Mucosa of descending colon (tissue), 3 donors: ENCODE data around the gene TNC. TPM values are rescaled to one million over a fixed set of nuclear protein-coding genes. Genes with fewer than 3 reads are reported as not detected.

ENCODE experiments used
- ATAC-seq: fragments of 200-7000 bp; cut with Tn5 transposase; one replicate; pipeline ENCODE4 v1.9.1; 2020; ENCODE audit warnings: mild to moderate bottlenecking, moderate library complexity
- DNase-seq, 3 donors: peaks; one replicate each; pipeline ENCODE4 v3.0.0-alpha.2; 2020
- H3K36me3 ChIP-seq: fragments of 200-600 bp; one replicate; pipeline ENCODE4 v1.8.0; 2021; ENCODE audit warnings: low read depth, mild to moderate bottlenecking
- H3K4me1 ChIP-seq: fragments of 200-600 bp; one replicate; pipeline ENCODE4 v1.8.0; 2021; ENCODE audit warnings: low read depth, mild to moderate bottlenecking
- H3K4me3 ChIP-seq: fragments of 200-600 bp; one replicate; pipeline ENCODE4 v1.8.0; 2021; ENCODE audit warnings: mild to moderate bottlenecking
- H3K9me3 ChIP-seq: fragments of 200-600 bp; one replicate; pipeline ENCODE4 v1.8.0; 2021; ENCODE audit warnings: mild to moderate bottlenecking
- intact Hi-C, 2 donors: fragments of 100-400 bp; cut with DNase I in 1 of 2; cut with micrococcal nuclease in 1 of 2; formaldehyde crosslinking; loops; one replicate each; pipeline versions ENCODE4 v1.11.0 to v1.11.1; 2022; cut with DNase I, micrococcal nuclease
- total RNA-seq, 3 donors: library from RNA; stranded (reverse); fragmentation: NEBNext Ultra II Directional in 2 of 3; extraction: Animal tissue kit (Norgen Biotek cat#: 25700) in 2 of 3; gene quantifications; one replicate each; pipeline versions ENCODE4 v1.2.1 to v1.2.4, GENCODE V29; 2021 to 2023
- TF ChIP-seq, protein P1 (sequence below): fragments of 200-600 bp; IDR thresholded peaks from one replicate; pipeline ENCODE4 v1.8.0; 2022; ENCODE audit warnings: antibody characterized with exemption, mild to moderate bottlenecking
- donor health status: DM: no; HTN: no; CAD: no; lungs with moderate emphysema.
- donor health status: DM: no; HTN: no; CAD: no.
- donor health status: DM: no; HTN: yes; CAD: no.

Gene TNC
- total RNA-seq, 3 donors from 2014 or later: 6.5 to 216 (median 48.0) TPM

- TF ChIP-seq, protein P1, sequence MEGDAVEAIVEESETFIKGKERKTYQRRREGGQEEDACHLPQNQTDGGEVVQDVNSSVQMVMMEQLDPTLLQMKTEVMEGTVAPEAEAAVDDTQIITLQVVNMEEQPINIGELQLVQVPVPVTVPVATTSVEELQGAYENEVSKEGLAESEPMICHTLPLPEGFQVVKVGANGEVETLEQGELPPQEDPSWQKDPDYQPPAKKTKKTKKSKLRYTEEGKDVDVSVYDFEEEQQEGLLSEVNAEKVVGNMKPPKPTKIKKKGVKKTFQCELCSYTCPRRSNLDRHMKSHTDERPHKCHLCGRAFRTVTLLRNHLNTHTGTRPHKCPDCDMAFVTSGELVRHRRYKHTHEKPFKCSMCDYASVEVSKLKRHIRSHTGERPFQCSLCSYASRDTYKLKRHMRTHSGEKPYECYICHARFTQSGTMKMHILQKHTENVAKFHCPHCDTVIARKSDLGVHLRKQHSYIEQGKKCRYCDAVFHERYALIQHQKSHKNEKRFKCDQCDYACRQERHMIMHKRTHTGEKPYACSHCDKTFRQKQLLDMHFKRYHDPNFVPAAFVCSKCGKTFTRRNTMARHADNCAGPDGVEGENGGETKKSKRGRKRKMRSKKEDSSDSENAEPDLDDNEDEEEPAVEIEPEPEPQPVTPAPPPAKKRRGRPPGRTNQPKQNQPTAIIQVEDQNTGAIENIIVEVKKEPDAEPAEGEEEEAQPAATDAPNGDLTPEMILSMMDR: no peak
- no peak for ATAC-seq
These were observed 29.1 kb downstream of the TNC start for GRCh38 chr9:115088860-115089259.

GRCh38 chr9:115086886-115087285, 31.1 kb downstream of the TNC start:
- Histone ChIP-seq H3K9me3 (no peaks in the 10 kb centered on the region), H3K36me3 (no peaks in the 10 kb centered on the region), H3K4me1 (no peaks in the 10 kb centered on the region), H3K4me3 (no peak overlapping the region)
- ATAC-seq: no peak
- no peak for DNase-seq
- intact Hi-C loops: no loop called here
- TF ChIP-seq, protein P1: no peak

More at GRCh38 chr9:115088860-115089259, 29.1 kb downstream of the TNC start:
- intact Hi-C loops: no loop called here
- Histone ChIP-seq H3K4me1 (no peaks in the 10 kb centered on the region), H3K4me3 (no peak overlapping the region), H3K36me3 (no peaks in the 10 kb centered on the region), H3K9me3 (no peaks in the 10 kb centered on the region)
- no peak for DNase-seq

- H3K9me3 ChIP-seq: no peaks in the 10 kb centered on the region
- DNase-seq (no peak), ATAC-seq (no peak)
- TF ChIP-seq, protein P1: no peak
- no peaks in the 10 kb centered on the region for H3K36me3 ChIP-seq
- intact Hi-C loops: no loop called here
- no peak overlapping the region for H3K4me3 ChIP-seq
- no peaks in the 10 kb centered on the region for H3K4me1 ChIP-seq
These were observed 31.5 kb downstream of the TNC start for GRCh38 chr9:115086461-115086860.

DNA sequence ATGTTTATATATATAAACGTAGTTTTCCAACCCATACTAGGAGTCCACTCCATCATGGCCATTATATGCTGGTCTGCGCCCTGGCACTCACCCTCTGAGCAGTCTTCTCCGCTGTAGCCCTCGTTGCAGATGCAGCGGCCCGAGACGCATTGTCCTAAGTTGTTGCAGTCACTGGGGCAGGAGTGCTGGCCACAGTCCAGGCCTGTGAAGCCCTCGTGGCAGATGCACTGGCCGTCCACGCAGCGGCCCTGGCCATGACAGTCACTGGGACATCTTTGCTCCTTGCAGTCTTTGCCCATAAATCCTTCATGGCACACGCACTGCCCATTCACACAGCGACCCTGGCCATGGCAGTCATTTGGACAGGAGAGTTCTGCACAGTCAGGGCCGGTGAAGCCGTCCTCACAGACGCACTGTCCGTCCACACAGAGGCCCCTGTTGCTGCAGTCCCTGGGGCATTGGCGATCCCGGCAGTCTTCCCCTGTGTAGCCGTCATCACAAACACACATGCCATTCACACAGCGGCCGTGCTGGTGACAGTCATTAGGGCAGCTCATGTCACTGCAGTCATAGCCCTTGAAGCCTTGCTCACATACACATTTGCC, 32.1 kb downstream of the TNC start:
- intact Hi-C loops: no loop called here
- TF ChIP-seq, protein P1: no peak
- ATAC-seq (no peak), DNase-seq (peak in 1 of 3 donors; percentile 47)
- no peaks in the 10 kb centered on the region for H3K36me3 ChIP-seq
- no peak overlapping the region for H3K4me3 ChIP-seq
- H3K4me1 ChIP-seq: no peaks in the 10 kb centered on the region
- no peaks in the 10 kb centered on the region for H3K9me3 ChIP-seq

- Histone ChIP-seq H3K36me3 (no peaks in the 10 kb centered on the region), H3K4me1 (no peaks in the 10 kb centered on the region), H3K4me3 (no peak overlapping the region), H3K9me3 (no peaks in the 10 kb centered on the region)
- intact Hi-C loops: no loop called here
- DNase-seq (no peak), ATAC-seq (no peak)
- TF ChIP-seq, protein P1: no peak
These were observed 33.2 kb downstream of the TNC start for GRCh38 chr9:115084709-115085108.

DNA sequence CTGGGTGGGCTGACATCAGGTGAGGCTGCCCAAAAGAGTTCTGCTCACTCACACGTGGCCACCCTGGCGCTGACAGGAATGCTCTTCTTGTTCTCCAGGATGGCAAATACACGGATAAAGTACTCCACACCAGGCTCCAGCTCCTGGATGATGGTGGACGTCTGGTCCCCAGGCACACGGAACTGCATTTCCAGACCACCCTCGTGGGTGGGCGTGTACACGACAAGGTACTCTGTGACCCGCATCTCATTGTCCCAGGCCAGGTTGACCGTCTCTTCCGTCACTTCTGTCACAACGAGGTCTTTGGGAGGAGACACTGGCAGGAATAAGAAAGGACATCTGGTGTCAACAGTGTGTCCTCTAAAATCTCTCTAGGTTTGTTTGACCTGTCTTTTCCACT, 33.8 kb downstream of the TNC start:
- Histone ChIP-seq H3K36me3 (no peaks in the 10 kb centered on the region), H3K4me1 (no peaks in the 10 kb centered on the region), H3K9me3 (no peaks in the 10 kb centered on the region), H3K4me3 (no peak overlapping the region)
- ATAC-seq: no peak
- no peak for DNase-seq
- intact Hi-C loops: no loop called here
- TF ChIP-seq, protein P1: no peak
